HG03097 (cell line): ENCODE results near the gene ARMC8.

Source experiments
- ATAC-seq: cut with Tn5 transposase; IDR thresholded peaks from one replicate; pipeline ENCODE4 v1.9.1; 2021; ENCODE audit not compliant: unreplicated experiment, low FRiP score

Gene ARMC8

DNA sequence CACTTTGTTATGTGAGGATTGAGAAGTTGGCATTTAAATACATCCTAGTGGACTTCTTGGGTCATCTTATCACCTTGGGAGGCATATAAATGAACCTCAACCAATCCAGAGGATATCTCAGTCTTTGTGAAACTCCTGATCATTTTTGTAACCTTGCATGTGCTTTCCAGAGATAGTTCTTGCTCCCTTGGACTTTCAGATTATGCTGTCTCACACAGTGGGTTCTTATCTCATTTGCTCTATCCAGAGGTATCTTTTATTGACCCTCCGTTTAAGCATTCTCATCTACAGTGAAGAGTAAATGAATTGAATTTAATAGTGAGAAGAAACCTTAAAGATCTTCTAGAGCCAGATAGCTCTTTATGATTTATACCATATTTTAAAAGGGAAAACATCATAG is 10.4 kb downstream of the ARMC8 start:
- no peak for ATAC-seq

DNA sequence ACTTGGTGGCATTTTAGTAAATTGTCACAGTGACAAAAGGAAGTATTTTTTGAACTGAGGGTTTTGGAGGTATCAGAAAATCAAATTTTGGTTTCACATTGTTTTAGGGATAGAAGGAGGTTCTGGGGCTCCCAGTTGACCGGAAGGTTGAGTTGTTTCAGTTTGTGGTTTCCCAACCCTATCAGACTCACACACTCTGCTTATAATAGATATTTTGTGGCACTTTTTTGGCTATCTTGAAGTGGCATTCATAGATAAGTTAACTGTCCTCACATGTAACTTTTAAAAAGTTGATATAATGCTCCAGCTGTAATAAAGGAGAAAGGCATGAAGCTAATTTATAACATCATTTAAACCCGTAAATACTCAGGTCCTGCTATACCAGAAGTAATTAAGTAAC is 12.8 kb downstream of the ARMC8 start:
- peak; percentile 49 for ATAC-seq

DNA sequence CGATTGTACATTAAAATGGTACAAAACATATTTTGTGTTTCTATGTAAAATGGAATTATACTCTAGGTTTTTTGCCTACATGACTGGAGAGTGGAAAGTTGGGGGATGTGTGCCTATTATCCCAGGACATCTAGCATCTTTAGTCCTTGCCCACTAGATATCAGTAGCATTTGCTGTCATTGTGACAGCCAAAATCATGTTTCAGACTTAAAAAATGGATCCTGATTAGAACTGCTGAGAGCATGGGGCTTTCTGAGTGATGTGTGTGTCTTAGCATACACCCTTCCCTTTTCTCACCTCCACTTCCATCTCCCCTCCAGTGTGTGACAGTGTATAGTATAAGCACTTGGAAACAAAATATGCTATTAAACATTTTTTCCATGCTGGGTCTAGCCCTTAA is 13.3 kb downstream of the ARMC8 start:
- ATAC-seq = no peak

DNA sequence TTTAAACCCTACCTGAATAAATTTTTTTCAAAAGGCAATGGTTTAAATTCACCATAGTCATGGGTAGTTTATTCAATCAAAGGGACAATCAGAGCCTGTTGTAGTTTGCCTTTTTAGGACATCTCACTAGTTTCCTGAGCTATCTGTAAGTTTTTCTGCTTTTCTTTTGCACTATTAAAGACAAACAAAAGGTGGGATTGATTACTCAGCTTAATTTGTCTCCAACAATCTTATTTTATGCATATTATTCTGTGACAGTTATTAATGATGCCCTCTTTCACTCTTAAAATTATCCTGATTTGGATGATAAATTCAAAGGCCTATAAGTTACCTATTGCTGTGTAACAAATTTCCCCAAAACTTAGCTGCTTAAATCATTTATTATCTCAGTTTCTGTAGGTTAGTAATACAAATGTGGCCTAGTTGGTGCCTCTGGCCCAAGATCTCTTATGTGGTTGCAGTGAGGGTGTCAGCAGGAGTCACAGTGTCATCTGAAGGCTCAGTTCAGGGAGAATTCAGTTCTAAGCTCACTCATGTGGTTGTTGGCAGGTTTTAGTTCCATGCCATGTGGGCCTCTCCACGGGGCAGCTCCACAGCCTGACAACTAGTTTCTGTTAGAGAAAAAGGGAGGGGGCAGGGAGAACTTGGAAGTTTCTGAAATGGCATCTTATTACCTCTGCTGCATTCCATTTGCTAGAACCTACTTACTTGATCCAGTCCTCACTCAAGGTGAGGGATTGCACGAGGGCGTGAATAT is 16.0 kb downstream of the ARMC8 start:
- ATAC-seq = no peak

DNA sequence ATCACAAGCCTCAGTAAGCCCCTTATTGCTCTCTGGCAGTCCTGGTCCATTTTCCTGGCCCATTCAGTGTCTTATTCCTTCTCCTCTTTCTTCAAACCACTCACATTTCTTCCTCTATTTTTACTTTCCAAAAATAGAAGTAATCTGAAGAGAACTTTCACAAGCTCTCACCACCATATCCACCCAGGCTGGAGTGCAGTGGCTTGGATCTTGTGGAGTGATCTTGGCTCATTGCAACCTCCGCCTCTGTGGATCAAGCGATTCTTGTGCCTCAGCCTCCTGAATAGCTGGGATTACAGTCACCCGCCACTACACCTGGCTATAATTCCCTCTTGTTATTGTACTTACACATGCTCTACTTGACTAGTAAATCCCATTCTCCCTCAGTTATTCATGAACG is 16.8 kb downstream of the ARMC8 start:
- no peak for ATAC-seq

DNA sequence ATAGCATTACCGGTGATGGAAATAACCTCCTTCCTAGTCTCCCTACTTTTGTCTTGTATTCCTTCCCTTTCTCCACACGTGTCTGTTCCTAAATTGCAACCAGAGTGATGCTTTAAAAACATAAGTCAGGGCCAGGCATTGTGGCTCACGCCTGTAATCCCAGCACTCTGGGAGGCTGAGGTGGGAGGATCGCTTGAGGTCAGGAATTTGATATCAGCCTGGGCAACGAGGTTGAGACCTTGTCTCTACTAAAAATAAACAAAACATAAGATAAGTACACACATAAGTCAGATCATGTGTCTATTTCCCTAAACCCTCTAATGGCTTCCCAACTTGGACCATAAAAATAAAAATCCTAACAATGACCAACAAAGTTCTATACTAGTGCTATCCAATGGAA is 18.4 kb downstream of the ARMC8 start:
- ATAC-seq = no peak

DNA sequence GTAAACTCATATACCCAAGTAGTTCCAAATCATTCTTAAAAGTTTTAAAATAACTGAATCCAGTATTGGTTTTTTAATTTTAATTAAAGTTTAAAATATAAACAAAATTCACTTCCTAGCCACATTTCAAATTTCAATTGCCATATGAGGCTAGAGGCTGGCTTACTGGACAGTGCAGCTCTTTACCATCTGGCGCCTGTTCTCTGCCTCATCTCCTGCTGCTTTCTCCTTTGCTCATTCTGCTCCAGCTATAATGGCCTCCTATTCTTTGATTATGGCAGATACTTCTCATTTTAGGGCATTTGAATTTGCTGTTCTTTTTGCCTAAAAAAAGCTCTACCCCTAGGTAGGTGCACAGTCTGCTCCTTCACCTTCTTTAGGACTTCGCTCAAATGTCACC is 19.1 kb downstream of the ARMC8 start:
- no peak for ATAC-seq

DNA sequence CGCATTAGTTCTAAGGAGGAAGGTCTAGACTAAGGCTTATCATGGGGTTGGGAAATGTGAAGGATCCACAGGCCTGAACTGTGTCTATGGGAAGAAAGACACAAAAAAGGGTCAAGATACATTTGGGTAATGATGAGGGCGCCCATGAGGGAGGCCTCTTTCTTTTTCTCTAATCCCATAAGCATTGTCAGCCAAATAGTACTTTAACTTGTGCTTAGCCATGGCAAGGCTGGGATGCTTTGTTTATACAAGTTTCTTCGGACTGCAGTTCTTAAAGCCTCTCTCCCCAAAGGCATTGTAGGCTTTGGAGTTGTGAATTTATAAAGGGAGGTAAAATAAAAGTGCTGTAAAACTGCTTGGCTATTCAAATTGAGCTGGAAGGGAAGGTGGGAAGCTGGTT is 23.4 kb downstream of the ARMC8 start:
- ATAC-seq = no peak

DNA sequence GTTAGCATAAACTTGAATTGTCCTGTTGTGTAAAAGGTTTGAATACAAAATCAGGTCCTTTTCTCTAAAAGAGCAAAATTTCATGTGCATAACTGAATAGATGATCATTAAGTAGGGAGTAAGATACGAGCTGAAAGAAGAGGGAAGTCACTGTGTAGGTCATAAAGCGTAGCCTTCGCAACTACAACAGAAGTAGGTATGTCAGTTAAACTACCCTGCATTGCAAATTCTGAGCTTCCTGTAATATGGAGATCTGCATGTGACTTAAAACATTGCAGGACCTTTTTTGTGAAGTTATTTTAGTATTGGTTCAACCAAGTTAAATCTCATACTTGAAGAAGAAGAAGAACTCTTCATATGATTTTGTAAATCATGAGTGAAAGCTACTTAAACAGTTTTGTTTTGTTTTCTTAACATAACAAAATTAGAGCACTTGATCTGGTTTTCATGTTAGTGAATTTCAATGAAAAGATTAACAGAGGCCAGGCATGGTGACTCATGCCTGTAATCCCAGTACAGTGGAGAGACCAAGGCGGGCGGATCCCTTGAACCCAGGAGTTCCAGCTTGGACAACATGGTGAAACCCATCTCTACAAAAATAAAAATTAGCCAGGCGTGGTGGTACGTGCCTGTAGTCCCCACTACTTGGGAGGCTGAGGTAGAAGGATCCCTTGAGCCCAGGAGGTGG is 26.4 kb downstream of the ARMC8 start:
- no peak for ATAC-seq

DNA sequence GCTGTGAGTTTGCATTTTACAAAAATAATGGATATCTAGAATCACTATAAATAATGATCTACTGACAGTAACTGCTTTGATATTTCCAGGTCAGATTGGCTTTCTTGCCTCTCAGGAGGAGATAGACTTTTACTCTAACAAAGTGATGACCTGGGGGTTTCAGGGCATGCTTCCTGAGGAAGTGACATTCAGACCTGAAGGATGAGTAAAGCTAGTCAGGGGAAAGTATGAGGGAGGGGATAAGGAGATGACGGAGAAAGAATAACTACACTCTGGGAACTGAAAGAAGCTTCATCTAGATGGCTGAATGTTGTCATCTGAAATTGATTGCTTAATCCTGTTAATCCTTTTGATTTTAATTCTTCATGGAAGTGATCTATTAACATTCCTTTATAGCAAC is 32.2 kb downstream of the ARMC8 start:
- no peak for ATAC-seq

DNA sequence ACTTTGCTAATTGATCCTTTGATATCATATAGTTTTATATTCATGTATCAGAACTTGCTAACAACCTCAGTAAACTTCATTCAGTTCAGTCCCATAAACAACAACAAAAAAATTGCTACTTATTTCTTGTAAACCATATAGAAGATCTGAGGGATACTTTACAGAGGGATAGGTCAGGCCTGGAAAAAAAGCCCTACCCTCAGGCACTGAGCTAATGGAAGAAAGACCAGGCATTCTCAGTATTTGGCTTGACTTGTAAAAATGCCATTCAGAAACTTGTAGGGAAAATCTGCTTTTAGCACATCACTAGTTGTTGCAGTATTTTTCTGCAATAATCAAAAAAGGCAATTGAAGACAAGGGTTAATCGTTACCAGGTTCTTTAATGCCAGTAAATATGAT is 33.1 kb downstream of the ARMC8 start:
- no peak for ATAC-seq

DNA sequence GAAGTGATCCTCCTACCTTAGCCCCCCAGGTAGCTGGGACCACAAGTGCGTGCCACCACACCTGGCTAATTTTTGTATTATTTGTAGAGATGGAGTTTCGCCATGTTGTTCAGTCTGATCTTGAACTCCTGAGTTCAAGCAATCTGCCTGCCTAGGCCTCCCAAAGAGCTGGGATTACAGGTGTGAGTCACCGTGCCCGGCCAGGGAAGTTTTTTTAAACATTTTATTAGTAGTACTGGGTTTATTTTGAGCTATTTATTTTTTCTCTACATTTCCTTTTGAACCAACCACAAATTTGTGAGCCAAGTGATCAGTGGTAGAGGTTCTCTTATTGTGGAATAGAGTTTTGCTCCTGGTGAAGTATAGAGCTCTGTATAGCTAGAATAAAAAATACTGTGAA is 33.7 kb downstream of the ARMC8 start:
- ATAC-seq = no peak

DNA sequence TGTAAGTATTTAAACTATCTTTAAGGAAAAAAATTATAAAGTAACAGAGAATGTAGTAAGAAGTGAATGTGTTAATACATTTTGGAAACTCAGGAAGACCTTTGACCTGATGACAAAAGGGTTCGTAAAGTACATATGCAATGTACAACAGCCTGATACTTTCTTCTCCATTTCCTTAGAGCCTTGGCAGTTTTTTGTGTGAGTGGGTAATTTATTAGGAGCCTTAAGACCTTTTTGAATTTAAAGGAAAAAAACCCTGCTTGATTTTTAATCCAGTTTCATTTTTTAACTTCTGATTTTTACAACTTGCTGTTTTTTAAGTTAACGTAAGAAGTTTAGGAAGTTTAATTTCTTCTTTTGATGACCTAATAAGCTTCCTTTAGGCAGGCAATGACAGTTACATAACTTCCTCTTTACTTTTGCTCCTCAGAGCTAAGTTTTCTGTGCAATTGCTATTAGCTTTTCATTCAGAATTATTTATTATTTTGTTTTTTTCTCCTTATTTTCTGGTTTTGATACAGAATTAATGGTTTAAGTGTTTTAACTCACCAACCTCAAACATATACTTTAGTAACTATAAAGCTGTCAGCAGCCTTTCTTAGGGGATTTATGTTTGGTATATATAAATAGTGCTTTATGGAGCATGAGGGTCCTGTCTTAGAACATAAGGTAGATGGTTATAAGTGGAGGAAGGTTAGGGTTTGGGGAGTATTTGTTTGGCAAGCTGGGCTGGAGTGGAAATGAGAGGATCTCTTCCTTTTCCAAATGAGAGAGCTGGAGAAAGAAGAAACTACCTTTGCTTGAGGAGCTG is 35.2 kb downstream of the ARMC8 start:
- ATAC-seq = no peak

DNA sequence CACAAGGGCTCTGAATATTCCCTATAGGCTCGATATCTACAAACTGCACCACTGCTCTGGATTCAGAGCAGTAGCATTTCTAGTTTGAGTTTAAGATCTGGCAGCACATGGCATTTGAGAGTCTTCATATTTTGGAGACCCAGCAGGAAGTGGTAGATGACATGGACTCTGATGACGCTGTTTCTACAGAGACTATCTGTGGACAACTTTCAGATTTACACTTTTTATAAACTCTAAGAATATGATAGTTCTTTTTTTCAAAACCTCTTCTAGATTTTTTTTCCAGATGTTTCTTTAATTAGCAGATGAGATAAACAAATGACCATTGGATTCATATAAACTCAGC is 35.8 kb downstream of the ARMC8 start:
- no peak for ATAC-seq

DNA sequence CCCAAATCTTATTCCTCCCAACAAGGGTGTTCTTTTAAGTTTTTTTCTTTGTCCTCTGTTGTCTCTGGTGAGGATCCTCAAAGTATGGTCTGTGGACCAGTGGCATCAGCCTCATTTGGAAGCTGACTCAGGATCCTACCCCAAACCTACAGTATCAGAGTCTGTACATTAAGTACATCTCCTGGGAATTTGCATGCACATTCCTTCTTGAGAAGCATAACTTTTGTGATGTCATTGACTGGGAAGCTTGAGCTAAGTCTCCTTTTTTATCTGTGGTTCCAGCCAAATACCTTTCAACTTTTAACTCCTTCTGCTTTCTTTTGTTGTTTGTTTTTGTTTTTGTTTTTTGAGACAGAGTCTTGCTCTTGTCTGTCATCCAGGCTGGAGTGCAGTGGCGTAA is 40.5 kb downstream of the ARMC8 start:
- no peak for ATAC-seq

DNA sequence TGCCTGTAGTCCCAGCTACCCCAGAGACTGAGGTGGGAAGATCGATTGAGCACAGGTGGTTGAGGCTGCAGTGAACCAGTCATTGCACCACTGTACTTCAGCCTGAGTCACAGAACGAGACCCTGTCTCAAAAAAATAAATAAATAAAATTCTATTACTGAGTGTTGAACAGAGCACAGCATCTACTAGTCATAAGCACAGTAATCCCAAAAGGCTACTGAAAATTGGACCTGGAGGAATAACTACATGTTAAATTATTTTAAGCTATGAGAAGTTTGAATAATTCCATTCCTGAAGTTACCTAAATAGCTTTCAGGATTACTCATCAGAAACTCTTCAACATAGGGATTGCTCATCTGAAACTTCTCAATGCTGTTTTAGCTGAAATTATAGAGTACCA is 43.4 kb downstream of the ARMC8 start:
- no peak for ATAC-seq

DNA sequence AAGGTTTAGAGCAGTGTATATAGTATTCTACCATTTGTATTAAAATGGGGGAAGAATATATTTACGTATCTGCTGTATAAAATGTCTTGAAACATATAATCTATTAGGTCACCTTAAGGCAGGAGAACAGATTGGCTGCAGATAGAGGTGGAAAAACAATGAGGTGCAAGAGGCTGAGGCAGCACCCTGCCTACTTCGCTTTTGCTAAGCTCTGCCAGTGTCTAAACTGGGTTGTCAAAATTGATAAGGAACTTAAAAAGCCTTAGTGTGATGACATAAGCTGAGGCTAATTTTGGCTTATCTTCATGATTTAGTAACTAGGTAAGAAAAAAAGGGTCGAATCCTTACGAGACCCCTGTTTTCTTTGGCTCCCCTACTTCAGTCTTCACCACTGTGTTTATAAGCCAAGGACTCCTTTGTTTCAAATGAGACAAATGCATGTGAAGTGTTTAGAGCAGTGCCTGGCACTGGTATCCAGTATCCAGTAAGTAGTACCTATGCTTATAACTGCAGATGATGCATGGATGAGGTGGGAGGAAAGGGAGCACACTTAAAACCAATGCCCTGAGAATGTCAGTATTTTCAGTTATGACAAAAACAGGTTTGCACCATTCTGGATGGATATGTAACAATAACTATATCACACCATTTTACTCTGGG is 45.7 kb downstream of the ARMC8 start:
- ATAC-seq = no peak

DNA sequence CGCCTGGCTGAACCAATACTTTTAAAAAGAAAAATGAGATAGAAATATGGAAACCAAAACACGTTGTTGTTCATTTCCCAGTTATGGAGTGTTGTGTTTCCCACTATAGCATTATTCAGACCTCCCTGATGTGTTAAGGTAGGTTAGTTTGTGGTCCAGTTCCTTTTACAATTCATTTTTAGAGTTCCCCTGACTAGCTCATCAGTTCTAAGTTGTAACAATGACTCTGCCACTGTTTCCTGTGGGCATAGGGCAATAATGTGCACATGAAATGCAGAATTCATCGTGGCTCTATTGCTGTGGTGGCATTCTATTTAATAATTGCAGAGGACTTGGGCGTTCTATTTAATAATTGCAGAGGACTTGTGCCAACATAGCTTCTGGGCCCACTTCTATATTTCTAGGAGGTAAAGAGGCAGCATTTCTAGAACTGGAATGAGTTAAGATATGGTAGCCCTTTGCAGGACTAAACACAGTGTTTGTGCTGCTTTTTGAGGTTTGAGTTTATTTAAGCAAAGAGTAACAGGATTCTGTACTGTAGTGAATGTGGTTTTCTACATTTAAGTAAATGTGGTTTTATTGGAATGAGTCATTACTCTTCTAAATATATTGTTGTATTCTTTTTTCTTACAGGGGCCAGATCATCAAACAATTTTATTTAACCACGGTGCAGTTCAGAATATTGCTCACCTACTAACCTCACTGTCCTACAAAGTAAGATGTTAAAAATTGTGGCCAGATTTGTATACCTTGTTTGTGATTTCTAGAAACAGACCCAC is 47.5 kb downstream of the ARMC8 start:
- no peak for ATAC-seq

DNA sequence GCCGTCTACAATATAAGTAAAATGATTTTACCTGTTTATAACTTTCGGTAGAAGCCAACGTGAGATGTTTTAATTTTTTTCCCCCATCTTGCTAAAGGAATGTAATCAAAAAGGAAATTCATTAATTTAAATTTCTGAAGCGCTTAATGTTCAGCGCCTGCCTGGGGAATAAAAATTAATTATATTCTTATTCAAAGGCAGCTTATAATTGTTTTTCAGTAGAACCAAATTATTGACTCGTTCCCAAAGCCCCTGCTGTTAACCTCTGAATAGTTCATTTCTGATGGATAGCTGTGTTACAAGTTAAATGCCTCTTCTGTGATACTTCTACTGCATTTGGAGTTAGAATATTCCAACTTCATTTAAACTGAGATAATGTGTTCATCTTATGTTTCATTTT is 51.6 kb downstream of the ARMC8 start:
- no peak for ATAC-seq

DNA sequence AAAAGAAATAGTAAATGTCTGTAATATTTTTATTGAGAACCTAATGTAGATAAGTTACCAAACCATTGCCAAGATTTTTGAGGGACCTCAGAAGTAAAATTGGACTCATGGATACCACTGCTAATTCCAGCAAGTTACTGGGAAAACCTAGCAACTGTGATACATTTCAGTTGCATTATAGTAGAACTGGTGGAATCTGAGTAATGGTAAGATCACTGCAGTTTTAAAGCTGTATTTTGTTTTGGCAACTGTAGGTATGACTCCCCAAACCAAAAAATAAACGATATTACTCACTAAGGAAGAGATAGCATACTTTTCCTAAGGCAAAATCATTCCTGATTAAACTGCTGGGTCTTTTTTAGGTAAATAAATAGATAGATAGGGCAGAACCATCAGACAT is 54.0 kb downstream of the ARMC8 start:
- no peak for ATAC-seq

DNA sequence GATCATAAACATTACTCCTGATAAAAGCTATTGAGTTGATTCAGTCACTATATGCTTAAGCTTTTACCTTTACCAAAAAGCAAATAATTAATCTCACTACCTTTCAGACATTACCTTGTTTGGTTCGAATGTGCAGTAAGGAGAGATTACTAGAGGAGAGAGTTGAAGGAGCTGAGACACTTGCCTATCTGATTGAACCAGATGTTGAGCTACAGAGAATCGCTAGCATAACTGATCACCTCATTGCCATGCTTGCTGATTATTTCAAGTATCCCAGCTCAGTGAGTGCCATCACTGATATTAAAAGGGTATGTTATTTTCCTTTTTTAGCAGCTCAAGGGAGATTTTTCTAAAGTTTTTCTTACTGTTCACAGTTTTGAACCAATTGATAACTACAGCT is 54.6 kb downstream of the ARMC8 start:
- ATAC-seq = no peak
